OCI-M2 (cell line): ENCODE data around the gene PDCD2.
"Not testable (repeated sequence)": the region's sequence is repeated elsewhere in the genome, so short reads cannot be mapped to it uniquely, and the experiment has no call there.

Experiments
- DNase-seq: peaks from one replicate; lab custom pipeline; 2025; ENCODE audit not compliant: unreplicated experiment; lab: John Stamatoyannopoulos, UW

Gene PDCD2

GRCh38 chr6:170552765-170553533 lies 31.5 kb downstream of the PDCD2 start, which contains the start of gene PSMB1:
Gene PSMB1, minus strand, starts transcription at chr6:170553307. Its CDS starts 65 bp downstream, at chr6:170553242.
- peak; percentile 56 for DNase-seq

- DNase-seq, result no peak
These were observed 39.0 kb downstream of the PDCD2 start for GRCh38 chr6:170545405-170545804.

DNA sequence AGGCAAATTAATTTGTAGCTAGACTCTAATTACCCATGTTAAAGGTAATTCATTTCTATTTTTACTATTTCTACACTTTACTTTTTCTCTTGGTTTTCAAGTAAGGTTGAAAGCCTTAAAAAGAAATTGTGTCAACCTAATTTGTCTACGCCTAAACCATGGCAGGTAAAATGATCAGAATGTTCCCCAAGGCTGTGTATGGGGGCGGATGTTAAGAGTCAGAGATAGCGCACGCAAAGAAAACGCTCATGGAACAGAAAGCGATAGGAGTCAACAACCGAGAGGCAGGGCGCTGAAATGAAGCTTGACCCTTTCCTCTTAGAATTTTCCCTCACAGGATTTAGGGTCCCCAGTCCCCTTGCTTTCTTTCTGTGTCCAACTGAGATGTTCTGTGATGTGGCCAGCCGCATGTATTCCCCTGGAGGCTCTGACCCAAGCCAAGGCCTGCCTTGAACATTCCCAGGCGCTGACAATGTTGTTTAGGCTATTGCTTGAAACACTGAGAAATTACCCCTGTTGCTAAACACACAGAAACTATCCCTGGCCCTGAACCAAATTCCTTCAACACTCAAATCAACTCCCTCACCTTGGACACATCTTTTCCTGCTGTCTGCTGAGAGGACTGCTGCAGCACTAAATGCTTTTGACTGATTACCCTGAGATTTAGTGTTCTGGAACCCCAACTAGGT lies 42.3 kb downstream of the PDCD2 start:
- no peak for DNase-seq

GRCh38 chr6:170537329-170537728 lies 47.1 kb downstream of the PDCD2 start:
- no peak for DNase-seq

DNA sequence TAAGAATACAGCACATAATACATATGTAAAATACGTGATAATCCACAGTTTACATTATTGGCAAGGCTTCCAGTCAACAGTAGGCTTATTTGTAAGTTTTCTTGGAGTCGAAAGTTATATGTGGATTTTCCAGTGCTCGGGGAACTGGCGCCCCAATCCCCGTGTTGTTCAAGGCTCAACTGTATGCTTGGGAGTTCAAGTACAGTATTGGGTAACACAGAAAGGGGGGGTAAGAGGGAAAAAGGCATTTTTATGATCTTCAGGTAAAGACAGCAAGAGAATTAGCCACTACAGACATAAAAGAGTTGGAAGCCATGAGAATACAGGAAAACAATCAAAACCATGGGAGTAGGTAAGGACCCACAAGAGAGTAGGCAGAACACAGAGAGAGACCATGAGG lies 47.8 kb downstream of the PDCD2 start:
- DNase-seq, result no peak

DNA sequence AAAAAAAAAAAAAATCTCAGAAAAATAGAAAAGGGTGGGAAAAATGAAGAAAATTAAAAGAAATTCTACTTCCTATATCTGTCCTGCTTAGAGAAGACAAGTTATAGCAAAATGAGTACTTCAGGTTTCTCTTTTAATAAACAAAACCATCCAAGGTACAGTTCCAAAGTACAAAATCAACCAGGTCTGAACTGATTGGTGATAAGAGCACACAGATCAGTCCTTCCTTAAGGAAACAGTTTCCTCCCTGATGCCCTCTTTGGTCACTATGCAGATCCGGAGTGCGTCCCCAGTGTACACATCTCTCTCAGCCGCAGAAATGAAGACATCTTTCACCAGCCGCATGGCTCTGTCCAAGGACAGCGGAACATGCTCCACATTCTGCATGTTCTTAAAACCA lies 49.4 kb downstream of the PDCD2 start:
- no peak for DNase-seq

- DNase-seq, result no peak
These were observed 50.6 kb downstream of the PDCD2 start for GRCh38 chr6:170533792-170534191.

GRCh38 chr6:170532867-170533488 lies 51.5 kb downstream of the PDCD2 start:
- DNase-seq, result no peak

- peak; percentile 51 for DNase-seq
These were observed 54.5 kb downstream of the PDCD2 start for GRCh38 chr6:170529839-170530469.

- not testable (repeated sequence) for DNase-seq
These were observed 56.4 kb downstream of the PDCD2 start for GRCh38 chr6:170527995-170528394.

DNA sequence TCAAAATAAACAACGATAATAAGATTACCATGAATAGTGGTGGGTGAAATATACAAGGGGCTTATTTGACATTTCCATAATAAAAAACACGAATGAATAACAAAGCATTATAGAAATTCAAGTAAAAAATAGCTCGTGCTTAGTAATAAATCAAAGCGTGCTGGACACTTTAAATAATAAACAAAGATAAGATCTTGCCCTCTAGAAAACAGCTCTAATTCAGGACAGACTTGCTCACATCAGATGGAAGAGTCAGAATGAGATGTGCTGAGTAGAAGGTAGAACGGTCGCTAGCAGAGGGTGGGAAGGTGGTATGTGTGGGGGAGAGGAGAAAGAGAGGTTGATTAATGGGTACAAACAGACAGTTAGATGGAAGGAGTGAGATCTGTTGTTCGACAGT lies 58.6 kb downstream of the PDCD2 start:
- no peak for DNase-seq
